Tibial nerve (tissue), 4 donors: Measurements from ENCODE around the gene KIF25. TPM values are rescaled to one million over a fixed set of nuclear protein-coding genes. Genes with fewer than 3 reads are reported as not detected.

Experiments used
- DNase-seq, 2 donors: peaks; one replicate each; pipeline ENCODE4 v3.0.0-alpha.2; 2019; ENCODE audit warnings: low spot score in 2 of 2
- H3K27ac ChIP-seq, 4 donors: fragments of 200-600 bp; sonication (generic) in 3 of 4; one replicate each; pipeline ENCODE4 v1.5.1; 2017 to 2019; ENCODE audit warnings: mild to moderate bottlenecking in 1 of 4
- H3K27me3 ChIP-seq, 2 donors: fragments of 200-600 bp; sonication (generic) in 1 of 2; one replicate each; pipeline versions ENCODE4 v1.5.1 to v1.6.0; 2017 to 2019
- H3K36me3 ChIP-seq, 3 donors: fragments of 200-600 bp; sonication (generic); one replicate each; pipeline ENCODE4 v1.5.1; 2018 to 2019
- H3K4me1 ChIP-seq, 4 donors: fragments of 200-600 bp; sonication (generic) in 3 of 4; one replicate each; pipeline ENCODE4 v1.5.1; 2017 to 2019
- H3K4me3 ChIP-seq, 4 donors: fragments of 200-600 bp; sonication (generic) in 3 of 4; one replicate each; pipeline ENCODE4 v1.5.1; 2017 to 2019; ENCODE audit warnings: mild to moderate bottlenecking in 1 of 4, moderate library complexity in 1 of 4
- H3K9me3 ChIP-seq, 4 donors: fragments of 200-600 bp; sonication (generic) in 3 of 4; one replicate each; pipeline ENCODE4 v1.5.1; 2017 to 2019
- EP300 ChIP-seq, 2 donors: sonication (generic); formaldehyde crosslinking; IDR thresholded peaks; one replicate each; pipeline ENCODE4 v1.6.1; 2017; ENCODE audit warnings: antibody characterized with exemption in 2 of 2, mild to moderate bottlenecking in 1 of 2
- POLR2A ChIP-seq, 2 donors: fragments of 450-650 bp; IDR thresholded peaks; one replicate each; pipeline ENCODE4 v1.6.1; 2017; ENCODE audit warnings: antibody characterized with exemption in 2 of 2, mild to moderate bottlenecking in 2 of 2, moderate library complexity in 2 of 2
- WGBS, 2 donors: methylation state at CpG; one replicate each; pipeline ENCODE4 v1.1.5; 2018; 5-methylcytosine and 5-hydroxymethylcytosine counted together
- total RNA-seq, 4 donors: library from RNA; depleted of rRNA; stranded (reverse); fragments of >200 nt; gene quantifications; one replicate each; pipeline ENCODE4 v1.1.0, GENCODE V29; 2016
- TF ChIP-seq, protein P1 (sequence below), 5 experiments: fragments of 200-600 bp in 3 of 5; fragments of 450-650 bp in 2 of 5; sonication (generic) in 3 of 5; IDR thresholded peaks; one replicate each; pipeline ENCODE4 v1.5.1; 2016 to 2019; ENCODE audit warnings: antibody characterized with exemption in 5 of 5, mild to moderate bottlenecking in 3 of 5, moderate library complexity in 2 of 5

Gene KIF25
- total RNA-seq, 4 donors from 2014 or later, result not detected

DNA sequence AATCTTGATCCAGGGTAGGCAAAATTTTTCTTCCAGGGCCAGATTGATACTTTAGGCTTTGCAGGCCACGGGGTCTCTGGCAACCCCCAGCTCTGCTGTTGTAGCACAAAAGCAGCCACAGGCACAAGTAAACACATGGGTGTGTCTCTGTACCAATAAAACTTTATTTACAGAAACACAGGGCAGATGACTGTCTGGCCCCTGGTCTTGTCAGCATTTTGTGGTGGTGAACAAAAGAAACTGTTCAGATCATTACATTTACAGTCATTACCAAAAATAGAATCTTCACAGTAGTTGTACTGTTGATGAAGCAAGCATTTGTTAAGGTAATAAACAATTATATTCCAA lies 45.0 kb upstream of the KIF25 start:
- no peaks in the 10 kb centered on the region for H3K9me3 ChIP-seq
- no peak overlapping the region for H3K4me3 ChIP-seq
- TF ChIP-seq POLR2A (IDR thresholded peaks at IDR 0.05), result no peak
- no peak for TF ChIP-seq EP300 (IDR thresholded peaks at IDR 0.05)
- TF ChIP-seq, protein P1, sequence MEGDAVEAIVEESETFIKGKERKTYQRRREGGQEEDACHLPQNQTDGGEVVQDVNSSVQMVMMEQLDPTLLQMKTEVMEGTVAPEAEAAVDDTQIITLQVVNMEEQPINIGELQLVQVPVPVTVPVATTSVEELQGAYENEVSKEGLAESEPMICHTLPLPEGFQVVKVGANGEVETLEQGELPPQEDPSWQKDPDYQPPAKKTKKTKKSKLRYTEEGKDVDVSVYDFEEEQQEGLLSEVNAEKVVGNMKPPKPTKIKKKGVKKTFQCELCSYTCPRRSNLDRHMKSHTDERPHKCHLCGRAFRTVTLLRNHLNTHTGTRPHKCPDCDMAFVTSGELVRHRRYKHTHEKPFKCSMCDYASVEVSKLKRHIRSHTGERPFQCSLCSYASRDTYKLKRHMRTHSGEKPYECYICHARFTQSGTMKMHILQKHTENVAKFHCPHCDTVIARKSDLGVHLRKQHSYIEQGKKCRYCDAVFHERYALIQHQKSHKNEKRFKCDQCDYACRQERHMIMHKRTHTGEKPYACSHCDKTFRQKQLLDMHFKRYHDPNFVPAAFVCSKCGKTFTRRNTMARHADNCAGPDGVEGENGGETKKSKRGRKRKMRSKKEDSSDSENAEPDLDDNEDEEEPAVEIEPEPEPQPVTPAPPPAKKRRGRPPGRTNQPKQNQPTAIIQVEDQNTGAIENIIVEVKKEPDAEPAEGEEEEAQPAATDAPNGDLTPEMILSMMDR (IDR thresholded peaks at IDR 0.05), result no peak
- no peaks in the 10 kb centered on the region for H3K27me3 ChIP-seq
- 90 to 91% methylated on average over 1 of the region's 1 CpG for WGBS, 2 donors
- no peak for DNase-seq
- H3K36me3 ChIP-seq, result peaks cover 0 to 58% (median 0%) of the 10 kb centered on the region in 3 donors
- no peak overlapping the region for H3K27ac ChIP-seq
- no peaks in the 10 kb centered on the region for H3K4me1 ChIP-seq

GRCh38 chr6:167953551-167953950 lies 43.9 kb upstream of the KIF25 start:
- no peak for DNase-seq
- no peaks in the 10 kb centered on the region for H3K4me1 ChIP-seq
- H3K9me3 ChIP-seq, result no peaks in the 10 kb centered on the region
- no peaks in the 10 kb centered on the region for H3K27me3 ChIP-seq
- TF ChIP-seq, protein P1 (IDR thresholded peaks at IDR 0.05), result no peak
- TF ChIP-seq EP300 (IDR thresholded peaks at IDR 0.05), result no peak
- TF ChIP-seq POLR2A (IDR thresholded peaks at IDR 0.05), result no peak
- H3K36me3 ChIP-seq, result peaks cover 0 to 51% (median 0%) of the 10 kb centered on the region in 3 donors
- 89 to 93% methylated on average over 5 of the region's 5 CpGs for WGBS, 2 donors
- H3K27ac ChIP-seq, result no peak overlapping the region
- H3K4me3 ChIP-seq, result no peak overlapping the region

DNA sequence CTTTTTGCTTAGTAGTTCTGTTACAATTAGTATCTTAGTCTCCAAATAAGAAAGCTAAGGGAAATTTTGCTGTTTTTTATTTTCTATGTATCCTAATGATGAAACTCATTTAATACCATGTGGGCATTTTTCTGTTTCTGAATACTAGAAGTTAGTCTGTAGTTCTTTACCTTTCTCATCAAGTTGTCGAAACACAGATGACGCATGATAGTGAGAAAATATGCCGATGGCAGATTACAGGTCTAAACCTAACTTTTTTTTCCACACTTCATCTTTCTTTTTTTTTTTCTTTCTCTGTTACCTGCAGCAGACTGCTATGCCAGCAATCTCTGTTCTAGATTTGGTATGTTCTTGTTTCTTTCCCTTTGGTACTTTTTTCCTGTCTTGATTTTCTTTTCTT lies 43.3 kb upstream of the KIF25 start:
- no peak for TF ChIP-seq EP300 (IDR thresholded peaks at IDR 0.05)
- TF ChIP-seq, protein P1 (IDR thresholded peaks at IDR 0.05), result no peak
- no peak for TF ChIP-seq POLR2A (IDR thresholded peaks at IDR 0.05)
- no peaks in the 10 kb centered on the region for H3K9me3 ChIP-seq
- no peak overlapping the region for H3K27ac ChIP-seq
- no peaks in the 10 kb centered on the region for H3K27me3 ChIP-seq
- no peak for DNase-seq
- H3K4me1 ChIP-seq, result no peaks in the 10 kb centered on the region
- peaks cover 0 to 45% (median 0%) of the 10 kb centered on the region in 3 donors for H3K36me3 ChIP-seq
- 95 to 96% methylated on average over 3 of the region's 3 CpGs for WGBS, 2 donors
- H3K4me3 ChIP-seq, result no peak overlapping the region

DNA sequence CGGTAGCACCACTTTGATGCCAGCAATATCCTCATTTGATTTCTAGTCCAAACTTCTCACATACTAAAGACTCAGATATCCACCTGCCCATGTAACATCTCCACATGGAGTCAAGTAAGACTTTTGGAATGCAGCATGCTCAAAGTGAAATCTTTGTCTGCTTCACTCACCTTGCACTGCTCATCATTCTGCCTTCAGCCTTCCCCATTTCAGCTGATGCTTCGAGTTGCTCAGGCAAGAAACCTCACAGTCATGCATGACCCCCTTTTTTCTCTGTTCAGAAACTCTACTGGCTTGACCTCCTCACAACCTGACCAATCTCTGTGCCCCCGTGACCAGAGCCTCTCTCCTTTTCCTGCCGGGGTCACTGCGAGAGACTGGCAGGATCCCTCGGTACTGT lies 41.0 kb upstream of the KIF25 start:
- H3K9me3 ChIP-seq, result no peaks in the 10 kb centered on the region
- no peak overlapping the region for H3K4me3 ChIP-seq
- H3K27ac ChIP-seq, result no peak overlapping the region
- 94 to 97% methylated on average over 6 of the region's 6 CpGs for WGBS, 2 donors
- no peak for DNase-seq
- TF ChIP-seq POLR2A (IDR thresholded peaks at IDR 0.05) (no peak), EP300 (IDR thresholded peaks at IDR 0.05) (no peak)
- TF ChIP-seq, protein P1 (IDR thresholded peaks at IDR 0.05), result no peak
- H3K4me1 ChIP-seq, result no peaks in the 10 kb centered on the region
- H3K27me3 ChIP-seq, result no peaks in the 10 kb centered on the region
- H3K36me3 ChIP-seq, result peaks cover 0 to 22% (median 0%) of the 10 kb centered on the region in 3 donors

DNA sequence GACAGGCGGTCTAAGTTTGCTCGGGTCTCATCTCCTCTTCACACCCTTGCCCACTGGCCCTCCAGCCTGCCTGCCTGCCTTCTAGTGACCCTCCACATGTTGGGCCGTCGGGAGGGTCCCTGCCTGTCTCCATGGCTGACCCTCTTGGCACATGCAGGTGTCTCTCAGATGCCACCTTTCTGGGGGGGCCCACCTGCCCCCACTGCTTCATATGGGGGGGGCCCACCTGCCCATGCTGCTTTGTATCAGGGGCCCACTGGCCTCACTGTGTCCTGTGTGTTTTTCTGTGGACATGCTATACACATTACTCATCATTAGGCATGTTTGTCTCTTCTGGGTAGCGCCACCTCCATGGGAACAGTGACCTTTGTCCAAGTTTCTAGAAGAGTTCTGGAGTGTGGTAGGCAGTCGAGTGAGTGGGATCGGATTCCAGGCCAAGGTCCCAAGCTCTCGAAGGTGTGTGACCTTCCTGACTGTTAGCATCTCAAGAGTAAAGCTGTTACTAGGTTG lies 40.4 kb upstream of the KIF25 start:
- Histone ChIP-seq H3K4me3 (no peak overlapping the region), H3K9me3 (no peaks in the 10 kb centered on the region), H3K27ac (no peak overlapping the region), H3K27me3 (no peaks in the 10 kb centered on the region), H3K4me1 (no peaks in the 10 kb centered on the region), H3K36me3 (peaks cover 0 to 16% (median 0%) of the 10 kb centered on the region in 3 donors)
- no peak for DNase-seq
- no peak for TF ChIP-seq POLR2A (IDR thresholded peaks at IDR 0.05)
- TF ChIP-seq, protein P1 (IDR thresholded peaks at IDR 0.05), result no peak
- TF ChIP-seq EP300 (IDR thresholded peaks at IDR 0.05), result no peak
- 83 to 90% methylated on average over 8 of the region's 8 CpGs for WGBS, 2 donors
